Retina (tissue), 1 donor: ENCODE measurements around the gene C1QA.

Source experiments
- DNase-seq: peaks from one replicate; pipeline ENCODE4 v3.0.0-alpha.2; 2016

Gene C1QA, protein sequence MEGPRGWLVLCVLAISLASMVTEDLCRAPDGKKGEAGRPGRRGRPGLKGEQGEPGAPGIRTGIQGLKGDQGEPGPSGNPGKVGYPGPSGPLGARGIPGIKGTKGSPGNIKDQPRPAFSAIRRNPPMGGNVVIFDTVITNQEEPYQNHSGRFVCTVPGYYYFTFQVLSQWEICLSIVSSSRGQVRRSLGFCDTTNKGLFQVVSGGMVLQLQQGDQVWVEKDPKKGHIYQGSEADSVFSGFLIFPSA

DNA sequence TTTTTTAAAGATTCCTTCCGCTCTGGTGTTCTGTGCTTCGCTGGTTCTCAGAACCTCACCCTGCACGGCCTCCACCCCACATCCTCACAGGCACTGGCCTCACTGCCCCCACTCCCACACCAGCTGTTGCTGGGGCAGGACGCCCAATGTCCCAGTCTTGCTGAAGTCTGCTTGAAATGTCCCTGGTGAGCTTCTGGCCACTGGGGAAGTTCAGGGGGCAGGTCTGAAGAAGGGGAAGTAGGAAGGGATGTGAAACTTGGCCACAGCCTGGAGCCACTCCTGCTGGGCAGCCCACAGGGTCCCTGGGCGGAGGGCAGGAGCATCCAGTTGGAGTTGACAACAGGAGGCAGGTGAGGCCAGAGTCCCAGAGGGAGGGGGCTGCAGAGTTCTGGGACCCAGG lies at the start of gene C1QA:
Gene C1QA (plus strand): TSS at position 276 of the 400 bp plus-strand sequence. CDS start 989 bp downstream, outside the sequence.
- DNase-seq: no peak

DNA sequence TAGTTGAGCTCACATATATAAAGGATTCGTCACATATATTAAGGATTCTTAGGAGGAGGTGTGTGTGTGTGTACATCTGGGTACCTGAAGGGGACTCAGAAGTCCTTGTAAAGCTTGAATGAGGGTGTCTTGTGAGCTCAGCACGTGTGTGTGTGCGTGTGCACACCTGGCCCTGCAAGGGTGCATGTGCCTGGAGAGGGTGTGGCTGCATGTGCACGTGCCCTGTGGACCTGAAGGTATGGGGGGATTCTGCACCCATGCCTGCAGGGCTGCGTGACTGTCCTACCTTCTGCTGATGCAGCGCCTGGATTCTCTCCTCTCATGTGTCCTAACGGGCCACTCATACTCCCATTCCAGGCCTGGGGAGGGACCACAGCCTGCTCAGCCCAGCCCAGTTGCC lies 49.2 kb upstream of the C1QA start:
- DNase-seq: no peak

DNA sequence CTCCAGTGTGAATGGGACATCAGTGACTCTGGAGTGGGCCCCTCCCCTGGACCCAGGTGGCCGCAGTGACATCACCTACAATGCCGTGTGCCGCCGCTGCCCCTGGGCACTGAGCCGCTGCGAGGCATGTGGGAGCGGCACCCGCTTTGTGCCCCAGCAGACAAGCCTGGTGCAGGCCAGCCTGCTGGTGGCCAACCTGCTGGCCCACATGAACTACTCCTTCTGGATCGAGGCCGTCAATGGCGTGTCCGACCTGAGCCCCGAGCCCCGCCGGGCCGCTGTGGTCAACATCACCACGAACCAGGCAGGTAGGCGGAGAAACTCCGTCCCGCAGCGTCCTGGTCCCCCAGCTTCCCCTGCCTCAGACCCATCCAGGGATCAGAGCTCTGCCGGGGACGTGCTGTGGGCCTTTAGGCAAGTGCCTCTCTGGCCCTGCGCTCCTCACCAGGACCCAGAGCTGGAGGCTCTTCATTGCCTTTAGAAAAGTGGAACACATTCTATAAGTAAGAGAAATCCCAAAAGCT lies 47.5 kb upstream of the C1QA start:
- DNase-seq: no peak

DNA sequence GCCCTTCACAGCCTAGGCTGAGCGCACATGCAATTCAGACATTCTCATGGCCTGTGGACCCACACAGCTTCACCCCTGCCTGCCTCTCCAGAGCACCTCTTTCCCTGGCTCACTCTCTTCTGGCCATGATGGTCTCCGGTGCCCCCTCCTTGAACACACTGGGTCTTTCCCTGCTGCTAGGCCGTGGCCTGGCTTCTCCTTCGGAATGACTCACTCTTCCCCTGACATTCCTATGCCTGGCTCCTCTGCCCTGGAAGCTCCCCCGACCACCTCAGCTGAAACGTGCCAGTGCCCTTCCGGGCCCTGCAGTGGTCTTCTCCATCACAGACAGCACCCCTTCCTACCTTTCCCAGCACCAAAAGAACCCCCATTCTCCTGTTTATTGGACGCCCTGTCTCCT lies 44.9 kb upstream of the C1QA start:
- DNase-seq: no peak

DNA sequence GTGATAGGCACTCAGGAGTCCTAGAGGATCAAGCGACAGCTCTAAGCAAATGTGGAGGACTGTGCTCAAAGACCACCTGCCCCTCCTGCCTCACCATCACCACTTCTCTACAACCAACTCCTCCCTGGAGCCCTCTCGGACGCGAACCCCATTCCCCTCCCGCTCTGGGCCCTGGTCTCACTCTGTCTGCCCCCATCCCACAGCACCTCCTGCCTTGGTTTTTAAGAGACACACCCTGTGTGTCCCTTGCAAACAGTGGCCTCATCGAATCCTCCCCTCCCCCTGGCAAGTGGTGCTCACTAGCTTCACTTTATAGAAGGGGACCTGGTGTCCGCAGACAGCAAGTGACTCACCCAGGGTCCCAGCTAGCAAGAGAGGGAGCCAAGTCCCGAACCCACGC lies 44.4 kb upstream of the C1QA start:
- DNase-seq: no peak

DNA sequence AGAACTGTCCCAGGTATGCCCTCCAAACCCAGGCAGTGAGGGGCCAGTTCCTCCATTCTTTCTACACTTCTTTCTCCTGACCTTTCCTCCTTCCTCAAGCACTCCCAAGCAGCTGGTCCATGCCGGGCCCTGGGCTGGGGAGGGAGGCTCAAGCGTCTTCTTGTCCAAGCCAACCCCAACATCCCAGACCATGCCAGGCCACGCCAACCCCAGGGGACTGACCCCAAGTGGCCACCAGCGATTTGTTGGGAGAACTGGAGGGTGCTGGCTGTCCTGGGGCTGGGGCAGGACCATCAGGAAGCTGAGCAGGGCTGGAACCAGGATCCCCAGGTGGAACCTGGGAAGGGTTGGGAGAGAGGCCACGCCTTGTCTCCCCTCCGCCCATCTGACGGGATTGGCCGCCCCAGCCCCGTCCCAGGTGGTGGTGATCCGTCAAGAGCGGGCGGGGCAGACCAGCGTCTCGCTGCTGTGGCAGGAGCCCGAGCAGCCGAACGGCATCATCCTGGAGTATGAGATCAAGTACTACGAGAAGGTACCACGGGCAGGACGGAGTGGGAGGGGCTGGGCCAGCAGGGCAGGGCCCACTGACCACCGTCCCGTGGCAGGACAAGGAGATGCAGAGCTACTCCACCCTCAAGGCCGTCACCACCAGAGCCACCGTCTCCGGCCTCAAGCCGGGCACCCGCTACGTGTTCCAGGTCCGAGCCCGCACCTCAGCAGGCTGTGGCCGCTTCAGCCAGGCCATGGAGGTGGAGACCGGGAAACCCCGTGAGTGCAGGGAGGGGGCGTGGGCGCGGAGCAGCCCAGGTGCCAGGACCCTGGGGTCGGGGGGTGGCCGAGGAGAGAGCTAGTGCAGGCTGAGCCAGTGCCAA lies 43.3 kb upstream of the C1QA start:
- DNase-seq: no peak

DNA sequence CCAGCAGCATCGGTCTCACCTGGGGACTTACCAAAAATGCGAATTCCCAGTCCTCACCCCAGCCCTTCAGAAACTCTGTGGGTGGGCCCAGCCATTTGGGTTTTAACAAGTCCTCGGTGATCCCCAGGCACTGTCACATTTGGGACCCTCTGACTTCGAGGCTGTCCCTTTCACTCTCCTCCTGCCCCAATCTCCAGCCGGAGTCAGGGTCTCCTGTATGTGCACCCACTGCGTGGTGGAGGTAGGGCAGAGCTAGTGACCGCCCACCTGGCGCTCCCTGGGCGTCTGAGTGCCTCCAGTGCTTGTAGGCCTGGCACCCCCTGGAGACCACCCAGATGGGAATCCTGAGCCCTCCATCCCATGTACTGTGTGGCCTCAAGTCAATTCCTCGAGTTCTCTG lies 42.0 kb upstream of the C1QA start:
- DNase-seq: no peak

DNA sequence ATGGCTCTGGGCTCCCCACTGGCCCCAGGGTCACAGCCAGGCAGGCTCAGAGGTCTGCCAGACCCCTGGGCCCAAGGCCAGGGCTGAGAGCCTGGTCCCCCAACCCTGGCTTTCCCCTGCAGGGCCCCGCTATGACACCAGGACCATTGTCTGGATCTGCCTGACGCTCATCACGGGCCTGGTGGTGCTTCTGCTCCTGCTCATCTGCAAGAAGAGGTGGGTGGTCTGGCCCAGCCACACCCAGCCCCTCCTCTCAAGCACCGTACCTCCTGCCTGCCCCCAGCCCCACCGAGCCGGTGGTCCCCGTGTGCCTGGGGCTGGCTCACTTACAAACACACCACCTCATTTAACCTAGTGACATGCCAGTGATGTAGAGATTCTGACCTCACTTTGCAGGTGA lies 41.3 kb upstream of the C1QA start:
- DNase-seq: no peak

DNA sequence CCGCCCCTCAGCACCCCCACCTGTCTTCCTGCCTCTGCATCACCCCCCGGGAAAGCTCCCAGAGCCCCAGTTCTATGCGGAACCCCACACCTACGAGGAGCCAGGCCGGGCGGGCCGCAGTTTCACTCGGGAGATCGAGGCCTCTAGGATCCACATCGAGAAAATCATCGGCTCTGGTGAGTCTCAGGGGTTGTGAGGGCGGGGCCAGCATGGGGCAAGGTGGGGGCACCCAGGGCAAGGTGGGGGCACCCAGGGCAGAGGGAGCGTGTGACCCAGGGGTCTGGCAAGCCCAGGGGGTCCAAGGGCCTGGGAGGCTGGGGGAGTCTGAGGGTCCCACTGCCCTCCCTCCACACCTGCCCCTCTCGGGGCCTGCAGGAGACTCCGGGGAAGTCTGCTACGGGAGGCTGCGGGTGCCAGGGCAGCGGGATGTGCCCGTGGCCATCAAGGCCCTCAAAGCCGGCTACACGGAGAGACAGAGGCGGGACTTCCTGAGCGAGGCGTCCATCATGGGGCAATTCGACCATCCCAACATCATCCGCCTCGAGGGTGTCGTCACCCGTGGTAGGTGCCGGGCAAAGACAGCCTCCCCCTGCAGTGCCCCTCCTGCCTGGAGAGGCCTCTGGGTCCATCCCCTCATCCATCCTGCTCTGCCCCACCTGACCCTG lies 39.0 kb upstream of the C1QA start:
- DNase-seq: no peak

DNA sequence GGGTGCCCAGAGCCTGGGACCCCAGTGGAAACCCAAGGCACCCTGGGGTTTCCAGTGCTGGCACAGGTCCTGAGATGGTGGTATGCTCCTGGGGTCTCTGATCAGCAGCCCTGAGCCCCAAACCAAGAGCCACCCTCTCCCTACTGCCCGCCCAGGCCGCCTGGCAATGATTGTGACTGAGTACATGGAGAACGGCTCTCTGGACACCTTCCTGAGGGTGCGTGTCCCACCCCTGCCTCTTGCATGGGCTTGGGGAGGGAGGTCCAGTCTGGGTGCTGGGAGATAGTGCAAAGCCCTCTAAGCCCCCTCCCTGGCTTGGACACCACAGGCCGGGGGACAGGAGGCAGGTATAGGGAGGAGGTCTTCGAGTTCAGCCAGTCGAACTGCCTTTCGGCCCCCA lies 38.4 kb upstream of the C1QA start:
- DNase-seq: no peak

DNA sequence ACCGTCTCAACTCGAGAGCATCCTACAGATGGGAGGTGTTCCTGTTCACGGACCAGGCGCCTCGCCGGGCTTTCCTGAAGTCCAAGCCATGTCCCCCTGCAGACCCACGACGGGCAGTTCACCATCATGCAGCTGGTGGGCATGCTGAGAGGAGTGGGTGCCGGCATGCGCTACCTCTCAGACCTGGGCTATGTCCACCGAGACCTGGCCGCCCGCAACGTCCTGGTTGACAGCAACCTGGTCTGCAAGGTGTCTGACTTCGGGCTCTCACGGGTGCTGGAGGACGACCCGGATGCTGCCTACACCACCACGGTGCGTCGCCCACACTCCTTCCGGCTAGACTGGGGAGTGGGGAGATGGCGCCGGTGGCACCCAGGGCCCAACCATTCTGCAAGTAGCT lies 37.7 kb upstream of the C1QA start:
- no peak for DNase-seq

DNA sequence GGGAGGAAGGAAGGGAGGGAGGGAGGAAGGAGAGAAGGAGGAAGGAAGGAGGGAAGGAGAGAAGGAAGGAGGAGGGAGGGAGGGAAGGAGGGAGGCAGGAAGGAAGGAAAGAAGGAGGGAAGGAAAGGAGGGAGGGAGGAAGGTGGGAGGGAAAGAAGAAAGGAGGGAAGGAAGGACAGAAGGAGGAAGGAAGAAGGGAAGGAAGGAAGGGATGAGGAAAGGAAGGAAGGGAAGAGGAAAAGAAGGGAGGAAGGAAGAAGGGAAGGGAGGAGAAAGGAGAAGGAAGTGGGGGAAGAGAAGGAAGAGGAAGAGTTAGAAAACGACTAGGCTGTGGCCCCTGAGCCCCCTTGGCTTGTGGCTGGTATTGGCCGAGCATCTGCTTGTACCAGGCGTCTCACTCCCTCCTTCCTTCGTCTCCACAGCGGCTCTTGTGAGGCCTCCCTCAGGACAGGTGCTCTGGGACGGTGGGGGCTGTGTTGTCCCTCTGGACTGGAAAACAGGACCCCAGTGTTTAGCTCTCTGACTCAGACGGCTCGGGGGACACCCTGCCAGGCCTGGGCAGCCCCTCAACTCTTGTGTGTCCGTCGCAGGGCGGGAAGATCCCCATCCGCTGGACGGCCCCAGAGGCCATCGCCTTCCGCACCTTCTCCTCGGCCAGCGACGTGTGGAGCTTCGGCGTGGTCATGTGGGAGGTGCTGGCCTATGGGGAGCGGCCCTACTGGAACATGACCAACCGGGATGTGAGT lies 36.2 kb upstream of the C1QA start:
- no peak for DNase-seq

DNA sequence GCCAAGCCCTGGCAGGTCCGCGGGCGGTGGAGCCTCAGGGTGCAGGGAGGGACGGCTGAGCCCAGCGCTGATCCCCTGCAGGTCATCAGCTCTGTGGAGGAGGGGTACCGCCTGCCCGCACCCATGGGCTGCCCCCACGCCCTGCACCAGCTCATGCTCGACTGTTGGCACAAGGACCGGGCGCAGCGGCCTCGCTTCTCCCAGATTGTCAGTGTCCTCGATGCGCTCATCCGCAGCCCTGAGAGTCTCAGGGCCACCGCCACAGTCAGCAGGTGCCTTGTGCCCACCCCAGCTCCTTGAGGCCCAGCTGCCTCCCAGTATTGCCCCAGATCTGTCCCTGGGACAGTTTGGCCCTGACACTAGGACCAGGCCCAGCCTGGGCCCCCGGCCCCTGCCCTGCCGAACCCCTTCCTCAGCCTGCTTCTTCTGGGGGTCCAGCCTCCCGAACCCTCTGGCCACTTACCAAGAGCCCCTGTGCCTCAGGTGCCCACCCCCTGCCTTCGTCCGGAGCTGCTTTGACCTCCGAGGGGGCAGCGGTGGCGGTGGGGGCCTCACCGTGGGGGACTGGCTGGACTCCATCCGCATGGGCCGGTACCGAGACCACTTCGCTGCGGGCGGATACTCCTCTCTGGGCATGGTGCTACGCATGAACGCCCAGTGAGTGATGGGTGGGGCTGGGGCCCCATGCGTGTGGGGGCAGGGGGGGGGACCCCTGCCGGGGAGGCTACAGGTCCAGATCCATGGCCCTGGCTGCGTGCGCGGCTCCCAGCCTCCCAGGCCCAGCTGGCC lies 35.4 kb upstream of the C1QA start:
- DNase-seq: no peak

DNA sequence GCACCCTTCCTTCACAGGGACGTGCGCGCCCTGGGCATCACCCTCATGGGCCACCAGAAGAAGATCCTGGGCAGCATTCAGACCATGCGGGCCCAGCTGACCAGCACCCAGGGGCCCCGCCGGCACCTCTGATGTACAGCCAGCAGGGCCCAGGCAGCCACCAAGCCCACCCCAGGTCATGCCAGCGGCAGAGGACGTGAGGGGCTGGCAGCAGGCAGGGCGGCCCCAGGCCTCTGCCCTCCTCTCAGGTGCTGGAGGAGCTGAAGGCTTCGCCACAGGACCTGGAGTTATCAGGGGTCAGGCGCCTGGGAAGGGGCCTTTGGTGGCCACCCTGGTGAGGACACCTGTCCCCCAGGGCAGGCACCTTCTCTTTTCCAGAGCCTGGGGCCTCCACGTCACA lies 34.8 kb upstream of the C1QA start:
- no peak for DNase-seq

DNA sequence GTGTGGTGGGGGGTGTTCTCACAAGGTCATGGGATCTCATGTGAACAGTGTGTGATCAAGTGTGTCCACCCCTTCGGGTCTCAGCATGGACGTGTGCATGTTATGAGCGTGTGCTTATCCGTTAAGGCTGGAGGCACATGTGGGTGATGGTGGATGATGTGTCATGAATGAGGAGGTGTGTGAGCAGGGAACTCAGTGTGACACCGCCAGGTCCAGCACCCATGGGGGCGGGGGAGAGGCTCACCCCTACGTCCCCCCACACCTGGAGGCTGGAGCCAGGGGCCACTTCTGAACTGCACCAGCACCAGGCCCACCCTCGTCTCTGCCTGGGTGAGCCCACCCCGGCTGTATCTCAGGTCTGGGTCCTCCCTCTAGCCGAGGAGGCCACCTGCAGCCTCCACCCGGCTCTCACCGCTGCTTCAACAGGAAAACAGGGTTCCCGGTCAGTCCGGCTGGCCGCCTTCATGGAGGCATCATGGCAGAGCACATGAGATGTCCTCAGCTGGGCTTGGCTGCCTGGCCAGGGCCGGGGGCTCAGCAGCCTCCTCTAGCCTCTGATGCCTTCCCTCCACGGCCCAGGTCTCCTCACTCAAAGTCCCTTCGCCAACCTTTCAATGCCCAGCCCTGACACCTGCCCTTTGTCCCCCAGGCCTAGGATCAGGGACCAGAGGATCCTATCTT lies 34.2 kb upstream of the C1QA start:
- no peak for DNase-seq

DNA sequence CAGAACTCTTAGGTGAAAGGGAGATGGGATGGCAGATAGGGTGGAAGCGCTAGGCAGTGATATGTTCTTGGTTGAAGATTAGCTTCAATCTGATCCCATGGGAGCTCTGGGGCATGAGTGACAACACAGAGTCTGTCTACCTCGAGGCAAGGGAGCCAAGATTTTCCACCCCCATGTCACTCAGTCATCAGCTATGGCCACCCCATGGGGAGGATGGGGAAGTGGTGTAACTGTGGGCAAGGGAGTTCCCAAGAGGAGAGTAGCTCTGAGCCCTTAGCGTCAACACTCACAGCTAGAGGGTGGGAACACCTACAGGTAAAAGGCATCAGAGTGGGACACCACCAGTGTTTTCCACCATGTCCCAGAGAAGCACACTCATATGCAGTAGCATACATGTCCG lies 30.3 kb upstream of the C1QA start:
- DNase-seq: no peak

DNA sequence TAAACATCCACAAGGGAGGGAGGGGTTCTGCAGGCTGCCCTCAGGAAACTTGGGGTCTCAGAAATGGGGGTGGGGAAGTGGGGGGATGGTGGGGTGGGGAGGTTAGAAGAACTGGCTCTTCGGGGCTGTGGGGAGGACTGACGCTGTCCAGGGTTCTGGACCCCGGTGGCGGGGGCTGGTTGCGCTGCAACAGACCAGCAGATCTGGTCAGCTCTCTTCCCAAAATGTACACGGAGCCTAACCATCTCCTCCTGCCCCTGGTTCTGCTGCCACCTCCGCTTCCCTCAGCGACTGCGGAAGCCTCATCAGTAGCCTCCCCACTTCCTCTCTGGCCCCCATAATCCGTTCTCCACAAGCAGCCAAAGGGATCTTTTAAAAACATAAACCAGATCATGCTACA lies 29.3 kb upstream of the C1QA start:
- DNase-seq: no peak

DNA sequence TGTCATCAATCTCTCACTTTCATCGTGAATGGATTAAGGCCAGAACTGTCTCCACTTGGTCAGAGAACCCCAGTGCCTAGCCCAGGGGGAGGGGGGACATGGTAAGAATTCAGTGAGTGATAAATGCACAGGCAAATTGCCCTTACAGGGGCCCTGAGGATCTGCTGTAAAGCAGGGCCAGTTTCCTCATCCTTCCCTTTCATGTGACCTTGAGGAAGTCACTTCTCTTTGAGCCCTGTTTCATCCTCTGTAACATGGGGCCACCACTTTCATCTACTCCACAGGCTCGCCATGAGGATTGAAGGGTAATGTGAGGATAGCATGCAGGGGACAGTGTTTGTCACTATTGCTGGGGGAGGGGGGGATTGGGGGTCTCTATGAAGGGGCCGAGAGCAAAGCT lies 28.1 kb upstream of the C1QA start:
- no peak for DNase-seq

DNA sequence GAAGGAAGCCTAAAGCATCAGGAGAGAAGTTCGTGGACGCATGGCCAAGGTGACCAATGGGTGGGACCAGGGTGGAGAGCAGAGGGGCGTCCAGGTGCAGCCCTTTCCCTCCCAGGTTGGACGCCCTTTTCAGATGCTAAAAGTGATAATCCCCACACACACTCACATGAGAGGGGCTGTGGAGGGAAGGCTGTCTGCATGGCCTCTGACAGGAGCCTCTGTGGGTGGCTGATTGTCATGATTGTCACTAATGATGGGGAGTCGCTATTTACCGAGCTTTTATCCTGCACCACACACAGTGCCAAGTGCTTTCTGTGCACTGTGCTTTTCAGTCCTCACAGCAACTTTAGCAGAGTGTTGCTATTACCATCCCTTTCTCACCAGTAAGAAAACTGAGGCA lies 27.1 kb upstream of the C1QA start:
- DNase-seq: no peak

DNA sequence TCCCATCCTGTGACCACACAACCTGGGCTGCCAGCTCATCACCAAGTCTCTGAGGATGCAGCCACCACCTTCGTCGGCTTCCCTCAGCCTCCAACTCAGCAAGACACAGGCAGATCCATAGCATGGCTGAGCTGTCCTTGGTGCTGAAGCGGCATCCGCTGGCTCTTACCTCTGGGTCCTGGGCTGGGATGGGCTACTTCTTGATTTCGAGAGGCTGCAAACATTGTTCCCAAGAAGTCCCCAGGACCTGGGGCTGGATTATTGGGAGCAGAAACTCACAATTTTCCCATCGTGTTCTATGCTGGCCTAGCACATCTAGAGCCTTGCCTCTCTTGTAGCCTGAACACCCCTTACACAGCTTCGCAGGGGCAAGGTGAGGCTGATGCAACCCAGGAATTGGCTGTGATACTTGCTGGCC lies 24.9 kb upstream of the C1QA start:
- DNase-seq: peak; percentile 62
